HCT116 (cell line): ENCODE measurements around the gene R3HCC1L. TPM values are rescaled to one million over a fixed set of nuclear protein-coding genes. Genes with fewer than 3 reads are reported as not detected.

ENCODE experiments used
- ATAC-seq: fragments of 200-7000 bp; cut with Tn5 transposase; 2 replicates; pipeline ENCODE4 v1.9.1; 2020; ENCODE audit warnings: mild to moderate bottlenecking, moderate library complexity
- BruUV-seq: library from RNA; stranded (reverse); fragments of 400-500 nt; replicated peaks from 2 replicates; lab custom pipeline; 2021; lab: Mats Ljungman, UMichigan
- CTCF ChIA-PET: fragments of 300-600 bp; sonication (Branson Sonifier 250); formaldehyde crosslinking; loops from one replicate; lab custom pipeline; 2021; ENCODE audit warnings: antibody characterized with exemption; lab: Charles Lee
- POLR2A ChIA-PET: fragments of 300-600, 350-600 bp; sonication (Branson Sonifier 250); formaldehyde crosslinking; loops from one replicate; lab custom pipeline; 2021; ENCODE audit warnings: antibody characterized with exemption; lab: Charles Lee
- RAD21 ChIA-PET, 2 experiments: fragments of 300-600 bp; sonication (Branson Sonifier 250); formaldehyde crosslinking; loops; one replicate each; lab custom pipeline; 2023; ENCODE audit warnings: low total read pairs in 2 of 2; ENCODE audit not compliant: uncharacterized antibody in 2 of 2, unreplicated experiment in 2 of 2, low non-redundant PET in 1 of 2; lab: Charles Lee
- DNase-seq: peaks from one replicate; pipeline ENCODE4 v3.0.0-alpha.2; 2010; ENCODE audit warnings: low read depth, low spot score
- H2AFZ ChIP-seq: fragments of 200-600 bp; shearing (Covaris generic), sonication (generic); 2 replicates; pipeline ENCODE4 v1.6.1; 2017; ENCODE audit warnings: low read depth, mixed run types, mixed read lengths, antibody characterized with exemption, low read length; ENCODE audit not compliant: poor library complexity, severe bottlenecking
- H3K27ac ChIP-seq: 2 replicates; pipeline ENCODE4 v1.5.1; 2012; ENCODE audit warnings: low read depth, low read length
- H3K27me3 ChIP-seq: fragments of 200-600 bp; sonication (generic); 2 replicates; pipeline ENCODE4 v1.6.1; 2016; ENCODE audit warnings: mixed run types, low read length, mixed read lengths; ENCODE audit not compliant: insufficient read depth
- H3K36me3 ChIP-seq, 2 experiments: fragments of 200-500 bp in 1 of 2; fragments of 200-600 bp in 1 of 2; sonication (Bioruptor generic) in 1 of 2; sonication (generic) in 1 of 2; 2 replicates each; pipeline versions ENCODE4 v1.5.1 to v1.6.1; 2014 to 2016; ENCODE audit warnings: low read length in 2 of 2, inconsistent platforms in 1 of 2, mixed read lengths in 1 of 2, mixed run types in 1 of 2; ENCODE audit not compliant: insufficient read depth in 2 of 2, control insufficient read depth in 1 of 2
- H3K4me1 ChIP-seq, 2 experiments: fragments of 200-600 bp in 1 of 2; sonication (generic) in 1 of 2; 2 replicates each; pipeline versions ENCODE4 v1.5.1 to v1.6.1; 2012 to 2017; ENCODE audit warnings: low read length in 2 of 2, inconsistent platforms in 1 of 2, mild to moderate bottlenecking in 1 of 2, mixed read lengths in 1 of 2, mixed run types in 1 of 2, moderate library complexity in 1 of 2; ENCODE audit not compliant: insufficient read depth in 2 of 2, control insufficient read depth in 1 of 2
- H3K4me2 ChIP-seq: fragments of 200-600 bp; sonication (generic); 2 replicates; pipeline ENCODE4 v1.6.1; 2017; ENCODE audit warnings: mixed run types, low read length, mixed read lengths
- H3K4me3 ChIP-seq, 2 experiments: fragments of 200-600 bp in 1 of 2; sonication (generic) in 1 of 2; replicated peaks in 1 of 2; 2 replicates each; pipeline ENCODE4 v1.5.1; 2011 to 2016; ENCODE audit warnings: low read length in 2 of 2, control low read depth in 1 of 2, low read depth in 1 of 2, mild to moderate bottlenecking in 1 of 2, mixed read lengths in 1 of 2, mixed run types in 1 of 2
- H3K79me2 ChIP-seq: fragments of 200-600 bp; sonication (generic); 2 replicates; pipeline ENCODE4 v1.6.1; 2017; ENCODE audit warnings: mild to moderate bottlenecking, mixed run types, low read length, moderate library complexity, mixed read lengths; ENCODE audit not compliant: insufficient read depth
- H3K9ac ChIP-seq: fragments of 200-600 bp; sonication (generic); 2 replicates; pipeline ENCODE4 v1.6.1; 2016; ENCODE audit warnings: low read length, mixed read lengths
- H3K9me2 ChIP-seq: fragments of 200-600 bp; sonication (generic), shearing (Covaris generic); 2 replicates; pipeline ENCODE4 v1.6.1; 2017; ENCODE audit warnings: mixed run types, mild to moderate bottlenecking, moderate library complexity; ENCODE audit not compliant: insufficient read depth
- H3K9me3 ChIP-seq, 2 experiments: fragments of 200-500 bp in 1 of 2; fragments of 200-600 bp in 1 of 2; sonication (Bioruptor generic) in 1 of 2; sonication (generic) in 1 of 2; 2 replicates each; pipeline ENCODE4 v1.6.1; 2014 to 2017; ENCODE audit warnings: low read length in 2 of 2, mixed read lengths in 2 of 2, inconsistent platforms in 1 of 2, low read depth in 1 of 2, mild to moderate bottlenecking in 1 of 2, mixed run types in 1 of 2, moderate library complexity in 1 of 2; ENCODE audit not compliant: control insufficient read depth in 1 of 2, insufficient read depth in 1 of 2
- H4K20me1 ChIP-seq: fragments of 200-600 bp; sonication (generic), shearing (Covaris generic); 2 replicates; pipeline ENCODE4 v1.6.1; 2017; ENCODE audit warnings: mixed run types, mild to moderate bottlenecking, moderate library complexity; ENCODE audit not compliant: insufficient read depth
- ATF3 ChIP-seq: IDR thresholded peaks from 2 replicates; pipeline ENCODE4 v1.6.1; 2012
- CEBPB ChIP-seq: IDR thresholded peaks from 2 replicates; pipeline ENCODE4 v1.6.1; 2012; ENCODE audit warnings: low read depth
- EGR1 ChIP-seq: IDR thresholded peaks from 2 replicates; pipeline ENCODE4 v1.6.1; 2012; ENCODE audit warnings: low read depth
- EZH2phosphoT487 ChIP-seq: fragments of 200-600 bp; IDR thresholded peaks from 2 replicates; pipeline ENCODE4 v1.6.1; 2018; ENCODE audit warnings: antibody characterized with exemption, borderline replicate concordance
- MAX ChIP-seq: IDR thresholded peaks from 2 replicates; pipeline ENCODE4 v1.6.1; 2012
- POLR2A ChIP-seq: IDR thresholded peaks from 2 replicates; pipeline ENCODE4 v1.7.0; 2011; ENCODE audit warnings: borderline replicate concordance; ENCODE audit not compliant: insufficient read depth, insufficient read length; ENCODE audit errors: extremely low read depth
- RAD21 ChIP-seq: IDR thresholded peaks from 2 replicates; pipeline ENCODE4 v1.6.1; 2012; ENCODE audit warnings: low read depth, mild to moderate bottlenecking
- SIN3A ChIP-seq: IDR thresholded peaks from 2 replicates; pipeline ENCODE4 v1.6.1; 2012; ENCODE audit warnings: low read depth
- SP1 ChIP-seq: IDR thresholded peaks from 2 replicates; pipeline ENCODE4 v1.6.1; 2012; ENCODE audit warnings: low read depth
- TCF7L2 ChIP-seq: IDR thresholded peaks from 2 replicates; pipeline ENCODE4 v1.7.0; 2011; ENCODE audit warnings: borderline replicate concordance, inconsistent platforms; ENCODE audit not compliant: insufficient read depth, insufficient read length; ENCODE audit errors: extremely low read depth
- YY1 ChIP-seq: IDR thresholded peaks from 2 replicates; pipeline ENCODE4 v1.6.1; 2011; ENCODE audit warnings: low read length, low read depth, moderate library complexity, mild to moderate bottlenecking; ENCODE audit not compliant: insufficient replicate concordance; ENCODE audit errors: extremely low read depth
- ZFX ChIP-seq: fragments of 450-650 bp; IDR thresholded peaks from 2 replicates; pipeline ENCODE4 v1.6.1; 2017
- ZNF274 ChIP-seq: fragments of 200-500 bp; sonication (Bioruptor generic); IDR thresholded peaks from 2 replicates; pipeline ENCODE4 v1.6.1; 2014; ENCODE audit warnings: mild to moderate bottlenecking, low read depth, low read length, inconsistent platforms
- intact Hi-C: fragments of 100-400 bp; cut with micrococcal nuclease; formaldehyde crosslinking; loops from 2 replicates; pipeline ENCODE4 v1.10.0; 2022
- total RNA-seq: library from RNA; stranded (reverse); gene quantifications from one replicate; pipeline ENCODE4 v1.2.1, GENCODE V29; 2021; ENCODE audit not compliant: unreplicated experiment
- TF ChIP-seq, protein P1 (sequence below): IDR thresholded peaks from 2 replicates; pipeline ENCODE4 v1.6.1; 2011; ENCODE audit warnings: mild to moderate bottlenecking, low read length, moderate library complexity; ENCODE audit not compliant: insufficient replicate concordance; ENCODE audit errors: extremely low read depth
- TF ChIP-seq, protein P2 (sequence below), 3 experiments: fragments of 200-600 bp in 1 of 3; sonication (generic) in 1 of 3; IDR thresholded peaks in 2 of 3; conservative IDR thresholded peaks in 1 of 3; 2 replicates each; pipeline ENCODE4 v1.5.1; 2012 to 2017; ENCODE audit warnings: low read depth in 2 of 3, low read length in 2 of 3, antibody characterized with exemption in 1 of 3, borderline replicate concordance in 1 of 3, control low read depth in 1 of 3, mild to moderate bottlenecking in 1 of 3, mixed read lengths in 1 of 3, mixed run types in 1 of 3, moderate library complexity in 1 of 3; ENCODE audit not compliant: insufficient read depth in 1 of 3

R3HCC1L gene
- total RNA-seq, 1 experiment from 2014 or later = 9.3 TPM

DNA sequence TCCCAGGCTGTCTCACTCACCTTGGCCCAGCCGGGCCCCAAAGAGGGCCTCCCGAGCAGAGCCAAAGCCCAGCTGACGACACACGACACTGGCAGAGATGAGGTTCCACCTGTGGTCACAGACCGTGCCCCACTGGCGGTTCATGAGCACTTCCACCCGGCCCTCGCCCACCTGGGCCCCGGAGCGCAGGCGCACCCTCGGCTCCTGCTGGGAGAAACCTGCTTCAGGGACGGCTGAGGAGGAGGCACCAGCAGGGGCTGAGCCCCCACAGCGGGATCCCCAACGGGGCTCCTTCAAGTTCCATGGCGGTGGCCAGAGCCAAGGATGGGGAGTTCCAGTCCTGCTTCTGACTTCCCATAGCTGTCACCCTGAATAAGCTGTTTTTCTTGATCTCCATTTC lies 123.5 kb downstream of the R3HCC1L start:
- Histone ChIP-seq H3K4me1 (peaks cover 0 to 7% of the 10 kb centered on the region in 2 experiments; a peak in 2 of 4 replicates), H3K9me2 (no peaks in the 10 kb centered on the region), H3K27ac (no peak overlapping the region), H3K36me3 (no peaks in the 10 kb centered on the region), H3K4me2 (no peak overlapping the region), H3K4me3 (no peak overlapping the region), H3K27me3 (no peaks in the 10 kb centered on the region), H4K20me1 (no peaks in the 10 kb centered on the region), H3K9me3 (no peaks in the 10 kb centered on the region), H3K79me2 (no peaks in the 10 kb centered on the region), H3K9ac (no peak overlapping the region), H2AFZ (no peak overlapping the region)
- intact Hi-C loops = no loop called here
- ChIA-PET CTCF (no interaction called here), RAD21 (no interaction called here), POLR2A (no interaction called here)
- DNase-seq (no peak), ATAC-seq (no peak)
- no TSS peak for BruUV-seq
- TF ChIP-seq ATF3 (no peak), ZNF274 (no peak), CEBPB (no peak), SIN3A (no peak), MAX (no peak), EZH2phosphoT487 (no peak), POLR2A (no peak), ZFX (no peak), TCF7L2 (no peak), EGR1 (no peak), YY1 (no peak), RAD21 (no peak), SP1 (no peak)
- TF ChIP-seq, protein P1, sequence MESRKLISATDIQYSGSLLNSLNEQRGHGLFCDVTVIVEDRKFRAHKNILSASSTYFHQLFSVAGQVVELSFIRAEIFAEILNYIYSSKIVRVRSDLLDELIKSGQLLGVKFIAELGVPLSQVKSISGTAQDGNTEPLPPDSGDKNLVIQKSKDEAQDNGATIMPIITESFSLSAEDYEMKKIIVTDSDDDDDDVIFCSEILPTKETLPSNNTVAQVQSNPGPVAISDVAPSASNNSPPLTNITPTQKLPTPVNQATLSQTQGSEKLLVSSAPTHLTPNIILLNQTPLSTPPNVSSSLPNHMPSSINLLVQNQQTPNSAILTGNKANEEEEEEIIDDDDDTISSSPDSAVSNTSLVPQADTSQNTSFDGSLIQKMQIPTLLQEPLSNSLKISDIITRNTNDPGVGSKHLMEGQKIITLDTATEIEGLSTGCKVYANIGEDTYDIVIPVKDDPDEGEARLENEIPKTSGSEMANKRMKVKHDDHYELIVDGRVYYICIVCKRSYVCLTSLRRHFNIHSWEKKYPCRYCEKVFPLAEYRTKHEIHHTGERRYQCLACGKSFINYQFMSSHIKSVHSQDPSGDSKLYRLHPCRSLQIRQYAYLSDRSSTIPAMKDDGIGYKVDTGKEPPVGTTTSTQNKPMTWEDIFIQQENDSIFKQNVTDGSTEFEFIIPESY = no peak
- TF ChIP-seq, protein P2, sequence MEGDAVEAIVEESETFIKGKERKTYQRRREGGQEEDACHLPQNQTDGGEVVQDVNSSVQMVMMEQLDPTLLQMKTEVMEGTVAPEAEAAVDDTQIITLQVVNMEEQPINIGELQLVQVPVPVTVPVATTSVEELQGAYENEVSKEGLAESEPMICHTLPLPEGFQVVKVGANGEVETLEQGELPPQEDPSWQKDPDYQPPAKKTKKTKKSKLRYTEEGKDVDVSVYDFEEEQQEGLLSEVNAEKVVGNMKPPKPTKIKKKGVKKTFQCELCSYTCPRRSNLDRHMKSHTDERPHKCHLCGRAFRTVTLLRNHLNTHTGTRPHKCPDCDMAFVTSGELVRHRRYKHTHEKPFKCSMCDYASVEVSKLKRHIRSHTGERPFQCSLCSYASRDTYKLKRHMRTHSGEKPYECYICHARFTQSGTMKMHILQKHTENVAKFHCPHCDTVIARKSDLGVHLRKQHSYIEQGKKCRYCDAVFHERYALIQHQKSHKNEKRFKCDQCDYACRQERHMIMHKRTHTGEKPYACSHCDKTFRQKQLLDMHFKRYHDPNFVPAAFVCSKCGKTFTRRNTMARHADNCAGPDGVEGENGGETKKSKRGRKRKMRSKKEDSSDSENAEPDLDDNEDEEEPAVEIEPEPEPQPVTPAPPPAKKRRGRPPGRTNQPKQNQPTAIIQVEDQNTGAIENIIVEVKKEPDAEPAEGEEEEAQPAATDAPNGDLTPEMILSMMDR (IDR thresholded peaks at IDR 0.05 in 2 of 3, conservative IDR thresholded peaks at IDR 0.05 in 1 of 3; ENCODE audit: borderline replicate concordance in 1 of 3, insufficient read depth in 1 of 3, low read depth in 2 of 3, low read length in 2 of 3) = no peak
